NCI-H2029 (cell line): ENCODE results near the gene ERCC8.
"Not testable (repeated sequence)": the region's sequence is repeated elsewhere in the genome, so short reads cannot be mapped to it uniquely, and the experiment has no call there.

Experiments used
- DNase-seq: peaks from one replicate; lab custom pipeline; 2025; lab: John Stamatoyannopoulos, UW

The ERCC8 gene

DNA sequence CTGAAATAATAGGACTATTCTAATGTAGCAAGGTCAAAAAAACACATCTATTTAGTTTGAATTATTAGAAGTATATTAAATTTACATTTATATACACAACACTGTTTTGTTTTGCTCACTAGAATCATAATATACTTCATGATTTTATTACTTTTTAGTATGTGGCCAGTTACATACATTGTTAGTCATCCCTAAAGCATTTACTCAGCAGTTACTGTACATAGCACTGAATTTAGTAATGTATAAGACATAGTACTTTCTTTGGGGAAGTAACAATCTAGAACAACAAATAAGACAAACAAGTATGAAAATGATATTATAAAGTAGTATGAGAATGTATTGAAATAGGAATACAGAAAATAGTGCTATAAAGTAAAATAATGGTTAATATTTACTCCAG, 28.2 kb downstream of the ERCC8 start:
- no peak for DNase-seq

DNA sequence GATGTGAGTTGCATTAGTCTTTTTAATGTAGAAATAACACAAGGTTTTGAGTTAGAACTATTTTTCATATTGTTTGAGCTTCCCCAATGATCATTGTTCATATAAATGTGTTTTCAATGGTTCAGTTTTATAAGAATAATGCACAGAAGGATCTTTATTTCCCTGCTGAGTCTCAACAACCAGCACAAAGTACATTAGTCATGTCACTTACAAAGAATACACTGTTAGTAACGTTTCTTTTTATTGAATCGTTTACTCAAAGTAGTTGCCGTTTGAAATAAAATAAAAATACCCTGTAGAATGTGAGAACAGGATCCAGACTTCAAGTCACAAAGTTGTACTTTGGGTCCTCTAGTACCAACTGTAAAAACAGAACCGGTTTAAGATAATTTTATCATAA, 41.5 kb downstream of the ERCC8 start:
- DNase-seq: no peak

DNA sequence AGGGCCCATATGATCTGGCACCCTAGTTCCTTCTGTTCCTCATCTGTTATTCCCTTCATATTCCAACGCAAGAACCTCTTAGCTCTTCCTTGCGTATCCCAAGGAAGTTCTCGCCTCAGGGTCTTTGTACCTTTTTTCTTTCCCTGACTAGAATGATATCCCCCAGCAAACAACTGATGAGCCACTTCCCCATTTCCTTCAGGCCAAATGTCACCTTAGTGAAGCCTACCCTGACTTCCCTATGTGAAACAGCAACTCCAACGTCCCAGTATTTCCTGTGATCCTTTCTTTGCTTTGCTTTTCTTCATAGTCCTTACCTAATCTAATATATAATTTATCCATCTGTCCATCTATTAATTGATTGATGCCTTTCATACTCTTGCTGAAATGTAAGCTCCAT, 47.9 kb downstream of the ERCC8 start:
- DNase-seq: no peak

DNA sequence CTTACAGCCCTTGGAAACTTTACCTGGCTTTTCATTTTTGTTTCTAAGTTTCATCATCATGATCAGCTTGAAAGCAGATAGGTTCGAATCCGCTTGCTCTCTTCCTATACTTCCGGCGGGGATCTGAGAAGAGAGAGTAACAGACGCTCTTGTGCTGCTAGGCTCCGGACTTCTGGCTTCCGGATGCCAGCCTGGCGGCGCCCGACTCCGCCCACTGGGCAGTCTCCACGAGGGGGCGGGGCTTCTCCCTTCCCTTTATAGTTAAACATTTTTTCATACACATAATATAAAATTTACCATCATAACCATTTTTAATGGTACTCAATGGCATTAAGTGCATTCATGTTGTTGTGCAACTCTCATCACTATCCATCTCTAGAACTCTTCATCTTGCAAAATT, 51.3 kb downstream of the ERCC8 start:
- DNase-seq: no peak

DNA sequence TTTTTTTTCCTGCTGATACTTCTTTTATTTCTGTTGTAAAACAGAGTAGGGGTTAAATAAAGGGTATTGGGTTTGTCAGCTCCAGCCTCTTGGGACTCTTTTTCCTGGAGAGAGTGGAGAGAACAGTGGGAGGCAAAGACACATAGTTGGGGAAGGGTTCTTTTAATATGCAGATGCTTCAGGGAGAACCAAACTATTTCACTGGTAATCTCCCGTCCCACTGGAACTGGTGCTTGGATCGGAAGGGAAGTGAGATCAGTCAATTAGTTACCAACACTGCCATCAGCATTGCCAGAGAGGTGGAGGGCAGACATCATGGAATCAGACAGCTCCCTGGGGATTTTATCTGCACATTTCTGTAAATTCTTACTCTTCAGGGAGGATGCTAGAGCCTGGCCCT, 53.2 kb downstream of the ERCC8 start:
- DNase-seq: no peak

DNA sequence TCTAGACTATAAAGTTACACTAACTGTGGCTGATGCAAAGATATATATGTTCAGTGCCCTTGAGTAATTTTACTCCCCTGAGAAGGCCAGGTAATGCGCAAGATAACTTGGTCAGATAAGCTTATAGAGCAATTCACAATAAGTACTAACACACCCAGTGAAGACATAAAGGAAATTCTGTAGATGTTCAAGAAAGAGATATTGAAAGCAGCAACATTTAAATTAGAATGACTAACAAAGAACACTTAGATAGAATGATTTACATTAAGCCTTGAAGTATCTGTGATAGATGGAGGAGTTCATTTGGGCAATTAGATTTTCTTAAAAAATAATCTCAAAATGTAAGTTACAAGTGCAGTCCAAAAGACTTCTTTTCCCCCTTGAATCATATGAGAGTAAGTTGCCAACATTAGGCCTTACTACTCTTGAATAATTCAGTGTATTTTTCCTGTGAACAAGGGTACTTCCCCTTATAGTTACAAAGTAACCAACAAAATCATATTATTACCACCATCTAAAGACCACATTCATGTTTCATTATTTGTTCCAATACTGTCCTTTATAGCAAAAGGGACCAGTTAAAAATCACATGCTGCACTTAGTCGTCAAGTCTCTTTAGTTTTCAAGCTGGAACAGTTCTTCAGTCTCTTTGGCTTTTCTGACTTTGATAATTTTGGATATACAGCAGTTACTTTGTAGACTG, 56.4 kb downstream of the ERCC8 start:
- no peak for DNase-seq

DNA sequence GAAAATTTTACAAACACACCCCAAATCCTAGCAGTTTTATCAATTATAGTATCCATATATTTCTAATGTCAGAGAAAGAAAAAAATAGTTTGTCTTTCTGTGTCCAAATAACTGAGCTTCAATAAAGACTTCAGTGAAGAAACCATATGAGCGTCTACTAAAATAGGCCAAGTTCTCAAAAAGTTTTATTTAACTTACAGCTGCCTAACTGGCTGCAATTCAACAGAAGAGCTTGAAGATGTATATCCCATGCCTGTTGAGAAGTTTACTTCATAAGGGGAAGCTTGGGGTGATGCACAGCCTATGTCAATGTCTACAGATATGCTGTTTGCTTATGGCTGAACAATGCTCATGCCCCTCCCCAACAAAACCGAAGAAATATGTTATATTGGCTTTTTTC, 57.1 kb downstream of the ERCC8 start:
- DNase-seq: no peak

DNA sequence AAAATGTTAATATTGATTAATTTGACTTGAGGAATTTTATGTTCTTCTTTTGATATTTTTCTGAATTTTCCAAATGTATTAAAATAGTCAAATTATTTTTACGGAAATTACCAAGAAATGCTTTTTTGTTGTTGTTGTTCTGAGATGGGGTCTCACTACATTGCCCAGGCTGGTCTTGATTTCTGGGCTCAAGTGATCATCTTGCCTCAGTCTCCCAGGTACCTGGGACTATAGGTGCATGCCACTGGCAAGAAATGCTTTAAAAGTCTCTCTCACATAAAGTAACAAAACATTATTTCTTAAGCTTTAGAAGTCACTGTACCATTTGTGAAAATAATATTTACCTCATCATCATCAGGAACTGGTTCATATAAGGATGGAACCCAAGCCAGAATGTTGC, 57.8 kb downstream of the ERCC8 start:
- no peak for DNase-seq

DNA sequence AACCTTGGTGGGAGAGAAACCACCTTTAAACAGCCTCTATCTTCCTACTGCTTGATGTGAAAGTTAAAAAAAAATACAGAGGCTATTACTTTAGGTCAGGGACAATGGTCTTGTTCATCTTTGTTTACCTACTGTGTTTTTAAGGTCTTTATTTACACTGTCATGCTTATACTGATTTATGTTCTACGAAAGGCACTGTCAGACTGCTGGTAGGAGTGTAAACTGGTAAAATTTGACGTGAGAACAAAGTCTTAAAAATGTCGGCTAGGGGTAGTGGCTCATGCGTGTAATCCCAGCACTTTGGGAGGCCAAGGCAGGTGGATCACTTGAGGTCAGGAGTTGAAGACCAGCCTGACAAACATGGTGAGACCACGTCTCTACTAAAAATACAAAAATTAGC, 58.7 kb downstream of the ERCC8 start:
- no peak for DNase-seq

DNA sequence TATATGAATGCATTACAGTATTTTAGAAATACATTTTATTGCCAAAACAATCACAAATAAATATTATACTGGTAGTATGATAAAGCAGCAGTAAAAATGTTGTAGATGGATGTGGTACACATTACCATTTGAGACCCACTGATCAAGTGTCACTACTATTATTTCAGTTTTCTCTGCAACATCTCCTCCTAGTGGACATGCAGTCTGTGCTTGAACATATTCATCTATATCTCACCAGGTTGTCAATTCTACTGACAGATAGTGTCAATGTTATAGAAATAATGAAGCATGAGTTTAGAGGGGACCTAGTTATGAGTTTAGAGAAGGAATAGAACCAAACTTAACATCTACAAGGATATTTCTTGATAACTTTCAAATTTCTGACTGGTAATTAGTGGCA, 61.6 kb downstream of the ERCC8 start:
- DNase-seq: no peak

DNA sequence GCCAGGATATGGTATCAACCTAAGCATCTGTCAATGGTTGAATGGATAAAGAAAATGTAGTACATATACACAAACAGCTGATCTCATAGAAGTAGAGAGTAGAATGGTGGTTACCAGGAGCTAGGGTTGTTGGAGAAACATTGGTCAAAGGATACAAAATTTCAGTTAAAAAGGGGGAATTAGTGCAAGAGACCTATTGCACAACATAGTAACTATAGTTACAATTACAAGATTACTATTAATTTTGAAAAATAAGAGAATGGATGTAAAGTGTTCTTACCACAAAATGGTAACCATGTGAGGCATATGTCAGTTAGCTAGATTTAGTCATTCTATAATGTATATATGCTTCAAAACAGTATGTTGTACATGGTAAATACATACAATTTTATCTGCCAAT, 72.0 kb downstream of the ERCC8 start:
- no peak for DNase-seq

DNA sequence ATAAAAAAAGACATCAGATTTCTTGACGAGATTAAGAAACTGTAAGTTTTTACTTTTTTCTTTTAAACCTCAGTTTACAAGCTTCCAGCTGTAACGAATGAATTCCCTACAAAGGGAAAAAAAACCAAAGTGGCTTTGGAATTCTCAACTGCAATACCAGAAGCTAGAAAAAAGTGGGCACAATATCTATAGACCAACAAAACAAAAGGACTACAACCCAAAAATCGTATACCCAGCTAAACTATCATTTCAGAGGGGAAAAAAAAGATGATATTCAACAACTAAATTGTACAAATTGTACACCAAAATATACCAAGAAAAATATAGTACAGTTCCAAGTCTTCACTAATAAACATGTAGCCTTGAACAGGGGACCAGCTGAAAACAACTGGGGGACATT, 74.0 kb downstream of the ERCC8 start:
- DNase-seq: no peak

DNA sequence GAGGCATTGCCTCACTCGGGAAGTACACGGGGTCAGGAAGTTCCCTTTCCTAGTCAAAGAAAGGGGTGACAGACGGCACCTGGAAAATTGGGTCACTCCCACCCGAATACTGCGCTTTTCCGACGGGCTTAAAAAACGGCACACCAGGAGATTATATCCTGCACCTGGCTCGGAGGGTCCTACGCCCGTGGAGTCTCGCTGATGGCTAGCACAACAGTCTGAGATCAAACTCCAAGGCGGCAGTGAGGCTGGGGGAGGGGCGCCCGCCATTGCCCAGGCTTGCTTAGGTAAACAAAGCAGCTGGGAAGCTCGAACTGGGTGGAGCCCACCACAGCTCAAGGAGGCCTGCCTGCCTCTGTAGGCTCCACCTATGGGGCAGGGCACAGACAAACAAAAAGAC, 84.3 kb downstream of the ERCC8 start:
- DNase-seq: not testable (repeated sequence)

DNA sequence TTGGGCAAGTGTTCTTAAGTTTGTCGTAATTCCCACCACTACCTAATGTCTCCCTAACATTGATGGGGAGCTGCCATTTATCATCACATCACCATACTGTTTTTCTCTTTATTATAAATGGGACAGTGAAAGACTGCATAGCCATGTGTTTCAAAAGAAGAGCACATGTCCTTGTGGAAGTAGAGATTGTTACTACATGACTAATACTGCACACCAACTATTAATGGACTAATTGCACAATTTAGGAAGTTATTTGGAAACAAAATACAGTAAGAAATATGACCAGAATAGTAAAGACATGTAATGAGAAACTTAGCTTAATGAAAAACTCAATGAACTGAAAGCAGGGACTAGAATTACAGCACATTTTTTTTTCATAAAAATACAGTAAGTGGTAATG, 88.8 kb downstream of the ERCC8 start:
- DNase-seq: no peak

DNA sequence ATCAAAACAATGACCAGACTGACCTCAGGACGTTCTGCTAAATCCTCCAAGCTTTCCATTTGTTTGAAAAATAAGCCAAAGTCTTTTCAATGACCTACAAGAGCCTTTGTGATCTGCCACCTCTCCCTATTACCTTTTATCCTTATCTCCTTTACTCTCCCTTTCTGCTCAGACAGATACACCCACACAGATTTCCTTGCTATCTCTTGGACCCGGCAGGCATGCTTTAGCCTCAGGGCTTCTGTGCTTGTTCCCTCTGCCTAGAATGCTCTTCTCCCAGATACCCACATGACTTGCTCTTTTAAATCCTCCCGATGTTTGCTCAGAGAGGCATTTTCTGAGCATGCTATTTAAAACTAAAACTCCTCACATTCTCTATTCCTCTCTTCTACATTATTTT, 91.9 kb downstream of the ERCC8 start:
- no peak for DNase-seq

DNA sequence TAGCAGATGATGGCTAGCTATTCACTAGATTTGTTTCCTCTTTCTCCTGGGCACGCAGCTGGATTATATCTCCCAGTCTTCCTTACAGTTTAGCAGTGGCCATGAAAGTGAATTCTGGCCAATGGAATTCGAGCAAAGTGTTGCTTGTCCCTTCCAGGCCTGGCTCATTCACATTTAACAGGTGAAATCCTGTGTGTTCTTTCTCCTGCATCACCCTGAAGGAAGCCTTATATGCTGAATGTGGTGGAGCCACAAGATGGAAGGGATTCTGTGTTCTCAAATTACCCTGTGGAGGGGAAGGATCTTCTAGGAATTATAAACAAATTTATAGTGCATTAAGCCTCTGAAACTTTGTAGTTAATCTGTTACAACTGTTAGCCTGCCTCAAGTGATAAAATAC, 92.6 kb downstream of the ERCC8 start:
- no peak for DNase-seq

DNA sequence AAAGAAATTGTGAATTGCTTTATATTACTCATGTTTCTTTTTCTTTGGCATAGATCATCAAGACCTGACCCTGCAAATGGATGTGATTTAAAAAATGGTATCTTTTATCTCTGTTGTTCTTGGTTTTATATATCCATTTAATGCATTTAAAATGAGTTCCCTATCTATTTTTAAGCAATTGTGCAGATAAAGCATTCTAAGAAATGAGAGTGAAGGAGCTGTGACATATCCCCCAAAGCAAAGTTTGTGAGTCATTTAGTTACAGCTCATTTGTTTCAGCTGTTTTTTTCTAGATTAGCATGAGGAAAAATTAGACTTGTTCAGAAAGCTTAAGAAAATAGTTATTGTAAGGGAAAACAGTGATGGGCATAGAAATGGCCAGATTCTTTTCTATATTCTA, 93.2 kb downstream of the ERCC8 start:
- DNase-seq: no peak

DNA sequence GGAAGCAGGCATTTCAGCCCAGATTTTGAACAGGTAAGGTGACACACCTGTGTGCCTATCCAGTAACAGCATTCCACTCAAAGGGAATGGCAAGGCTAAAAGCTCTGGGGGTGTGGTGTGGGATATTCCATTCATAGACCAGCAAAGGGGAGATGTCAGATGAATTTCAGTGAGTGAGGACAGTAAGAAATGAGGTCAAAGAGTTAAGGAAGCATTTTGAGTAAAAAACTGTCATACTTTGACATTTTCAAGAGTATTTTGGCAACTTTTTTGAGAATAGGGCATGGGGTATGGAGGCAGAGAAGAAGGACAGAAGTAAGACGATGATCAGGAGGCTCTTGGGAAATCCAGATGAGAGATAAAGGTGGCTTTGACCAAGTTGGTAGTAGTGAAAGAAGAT, 98.6 kb downstream of the ERCC8 start:
- DNase-seq: no peak

DNA sequence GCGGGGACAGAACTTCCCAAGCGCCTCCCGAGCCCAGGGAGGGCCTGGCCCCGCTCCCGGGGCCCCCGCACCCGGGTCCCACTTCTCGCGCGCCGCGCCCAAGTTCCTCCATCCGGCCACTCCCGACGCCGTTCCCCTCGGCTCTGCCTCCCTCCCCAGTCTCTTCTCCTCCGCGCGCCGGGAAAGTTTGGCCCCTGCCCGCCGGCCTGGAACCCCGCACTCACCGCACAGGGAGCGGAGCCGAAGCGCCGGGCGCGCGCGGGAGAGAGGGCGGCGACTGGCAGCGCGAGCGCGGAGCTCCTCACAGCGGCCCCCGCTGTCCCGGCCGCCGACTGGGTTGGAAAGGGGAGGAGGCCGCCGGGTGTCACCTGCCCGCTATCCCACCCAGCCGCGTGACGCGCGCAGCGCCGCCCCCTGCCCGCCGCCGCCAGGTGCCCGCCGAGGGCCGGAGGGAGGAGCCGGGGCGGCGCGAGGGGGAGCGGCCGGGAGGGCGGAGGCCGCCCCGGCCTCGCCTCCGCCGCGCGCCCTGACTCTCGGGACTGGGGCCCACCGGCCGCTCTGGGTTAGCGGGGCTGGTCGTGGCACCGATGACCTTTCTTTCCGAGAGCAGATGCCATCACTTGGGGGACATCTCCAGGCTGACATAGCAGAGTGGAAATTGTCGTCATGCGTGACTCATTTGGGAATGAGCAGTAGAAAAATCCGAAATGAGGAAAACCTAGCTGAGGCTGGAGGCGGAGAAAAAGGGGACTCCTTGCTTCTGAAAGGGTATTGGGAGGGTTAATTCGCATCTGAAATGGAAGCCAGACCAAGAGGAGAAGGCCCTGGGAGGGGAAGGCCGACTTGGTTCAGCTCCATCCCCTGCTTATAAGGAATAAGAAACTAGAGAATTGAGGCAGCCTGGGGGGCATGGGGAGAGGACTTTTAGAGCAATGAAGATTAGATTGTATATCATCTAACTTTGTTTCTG, 100.6 kb downstream of the ERCC8 start, which contains the start of gene ELOVL7:
TSS of gene ELOVL7 (minus strand) at position 334 of the 970 bp plus-strand sequence. CDS start 56,872 bp downstream, outside the sequence.
- peak; percentile 84 for DNase-seq

DNA sequence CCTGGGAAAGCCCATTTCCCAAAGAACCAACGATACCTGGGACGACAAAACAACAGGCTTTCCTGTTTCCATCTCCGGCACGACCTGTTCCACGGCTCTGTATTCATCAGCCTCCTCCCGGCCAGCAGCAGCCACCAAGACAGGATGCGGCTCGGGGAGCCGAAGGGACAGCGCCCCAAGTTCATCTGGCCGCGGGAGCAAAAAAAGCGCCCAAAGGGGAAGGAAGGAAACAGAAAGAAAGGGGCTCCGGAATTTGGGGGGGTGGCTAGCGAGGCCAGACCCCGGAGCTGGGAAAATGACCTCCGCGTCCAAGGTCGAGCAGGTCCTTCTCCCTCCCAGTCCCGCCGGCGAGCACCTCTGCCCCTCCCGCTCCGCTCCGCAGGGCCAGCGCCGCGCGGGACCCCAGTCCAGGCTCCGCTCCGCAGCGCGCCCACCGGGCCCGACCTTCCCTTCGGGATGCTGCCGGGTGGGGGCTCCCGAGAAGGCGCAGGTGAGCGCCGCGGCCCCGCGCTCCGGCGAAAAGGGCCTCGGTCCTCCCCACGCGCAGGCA, 101.4 kb downstream of the ERCC8 start:
- DNase-seq: no peak

DNA sequence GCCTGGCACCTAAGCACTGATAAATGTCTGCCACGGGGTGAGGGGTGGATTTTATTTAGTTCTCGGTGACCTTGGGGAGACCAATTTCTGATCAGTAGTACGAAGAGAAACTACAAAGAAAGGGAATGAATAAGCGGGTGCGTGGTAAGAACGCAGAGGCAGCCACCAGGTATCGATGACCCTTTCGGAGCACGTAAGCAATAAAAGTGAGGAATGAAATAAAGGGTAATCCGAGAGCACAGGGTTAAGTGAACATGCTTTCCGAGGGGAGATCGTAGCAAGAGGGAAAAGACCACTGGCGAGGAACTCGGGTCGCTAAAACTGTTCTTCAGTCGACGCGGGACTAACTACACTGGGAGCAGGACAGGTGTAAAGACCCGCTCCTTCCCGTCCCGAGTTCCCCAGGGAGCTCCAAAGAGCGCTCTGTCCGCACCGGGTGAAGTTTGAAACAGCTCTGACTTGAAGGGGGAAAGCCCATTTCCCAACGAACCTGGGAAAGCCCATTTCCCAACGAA, 101.9 kb downstream of the ERCC8 start:
- DNase-seq: peak; percentile 26

DNA sequence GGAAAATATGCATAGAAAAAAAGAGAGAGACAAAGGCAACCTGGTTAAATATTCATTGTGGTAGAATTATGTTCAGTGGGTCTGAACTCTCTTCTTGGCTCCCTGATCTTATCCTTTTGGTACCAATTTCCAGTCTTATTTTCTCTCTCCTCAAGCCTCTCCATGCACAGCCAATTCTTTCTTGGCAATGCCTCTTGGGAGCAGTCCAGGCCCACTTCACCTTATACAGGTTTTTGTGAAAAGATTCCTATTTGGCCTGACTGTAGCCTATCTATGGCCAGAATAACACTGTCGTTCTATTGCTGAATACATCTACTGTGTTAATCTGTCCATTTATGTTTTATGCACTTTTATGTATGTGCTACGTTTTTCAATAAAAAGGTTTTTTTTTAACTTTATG, 103.5 kb downstream of the ERCC8 start:
- peak; percentile 18 for DNase-seq

DNA sequence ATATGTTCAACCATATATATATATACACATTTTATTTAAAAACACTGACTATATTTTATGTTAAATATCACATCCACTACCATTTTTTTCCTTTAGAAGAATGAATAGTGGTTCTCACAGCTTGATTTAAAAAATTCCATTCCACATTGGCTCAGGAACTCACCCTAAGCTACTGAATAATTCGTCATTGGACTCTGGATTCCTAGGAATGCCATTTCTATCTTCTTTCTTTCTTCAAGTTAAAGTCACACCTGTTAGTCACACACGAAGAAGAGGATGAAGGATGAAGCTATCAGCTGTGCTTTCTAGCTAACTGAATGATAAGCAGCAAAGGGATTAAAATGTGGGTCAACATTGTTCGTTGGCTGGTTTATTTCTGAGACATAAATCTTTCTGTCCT, 108.7 kb downstream of the ERCC8 start:
- DNase-seq: no peak
